ENCODE results near the gene MAFG. TPM values are rescaled to one million over a fixed set of nuclear protein-coding genes. Genes with fewer than 3 reads are reported as not detected.
"Not testable (repeated sequence)": the region's sequence is repeated elsewhere in the genome, so short reads cannot be mapped to it uniquely, and the experiment has no call there.

Gene MAFG
- total RNA-seq, 1 experiment from 2014 or later, result 10.1 TPM

DNA sequence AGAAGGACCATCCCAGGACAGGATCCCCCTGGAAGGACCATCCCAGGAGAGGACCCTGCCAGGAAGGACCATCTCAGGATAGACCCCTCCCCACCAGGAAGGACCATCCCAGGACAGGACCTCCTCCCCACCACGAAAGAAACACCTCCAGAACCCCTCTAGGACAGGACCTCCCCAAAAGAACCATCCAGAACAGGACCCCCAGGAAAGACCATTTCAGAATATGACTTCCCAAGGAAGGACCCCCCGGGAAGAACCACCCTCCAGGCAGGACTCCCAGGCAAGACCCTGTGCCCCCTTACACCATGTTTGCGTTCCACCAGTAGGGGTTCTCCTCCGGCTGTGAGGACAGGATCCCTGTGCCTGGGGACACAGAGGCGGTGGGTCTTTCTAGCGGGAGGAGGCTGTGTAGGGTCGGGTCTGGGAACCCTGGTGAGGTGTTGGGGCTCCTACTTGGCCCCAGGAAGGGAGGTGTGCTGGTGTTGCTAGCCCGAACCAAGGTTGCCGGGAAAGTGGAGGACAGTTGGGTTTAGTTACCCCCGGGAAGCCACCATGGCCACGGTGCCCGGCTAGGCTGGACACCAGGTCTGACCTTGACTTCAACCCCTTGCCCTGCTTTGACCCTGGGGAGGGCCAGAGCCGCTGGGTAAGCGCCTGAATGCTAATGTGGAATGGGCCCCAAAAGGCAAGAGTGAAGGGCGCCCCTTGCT, 31.3 kb upstream of the MAFG start:
- no peak for DNase-seq (ENCODE audit: low read depth)

DNA sequence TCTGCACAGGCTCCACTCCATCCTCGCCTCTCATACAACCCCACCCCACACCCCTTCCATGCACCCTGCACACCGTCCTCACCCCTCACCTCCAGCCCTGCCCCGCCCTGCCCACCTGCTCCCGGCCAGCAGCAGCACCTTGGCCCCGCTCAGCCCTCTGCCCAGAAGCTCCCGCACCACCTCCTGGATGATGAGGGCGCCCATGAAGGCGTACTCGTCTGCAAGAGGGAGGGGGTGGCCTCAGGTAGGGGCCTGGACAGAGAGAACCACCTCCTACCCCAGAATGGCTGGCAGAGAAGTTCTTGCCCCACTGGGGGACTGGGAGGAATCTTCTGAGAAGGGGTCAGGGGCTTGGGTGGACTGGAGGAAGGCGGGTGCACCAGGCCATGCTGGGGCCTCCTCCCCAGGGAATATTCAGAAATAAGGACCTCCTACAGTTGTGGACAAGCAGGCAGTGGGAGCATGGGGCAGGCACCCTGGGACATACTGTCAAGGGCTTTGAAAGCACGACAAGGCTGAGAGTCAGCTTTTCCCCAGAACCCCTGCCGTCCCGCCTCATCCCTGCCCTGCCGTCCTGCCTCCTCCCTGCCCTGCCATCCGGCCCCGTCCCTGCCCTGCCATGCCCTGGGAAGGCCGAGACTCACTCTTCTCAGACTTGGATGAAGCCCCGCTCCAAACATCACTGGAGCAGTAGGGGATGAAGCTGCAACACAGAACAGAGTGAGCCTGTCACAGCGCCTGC, 30.3 kb upstream of the MAFG start:
- DNase-seq (ENCODE audit: low read depth), result no peak

DNA sequence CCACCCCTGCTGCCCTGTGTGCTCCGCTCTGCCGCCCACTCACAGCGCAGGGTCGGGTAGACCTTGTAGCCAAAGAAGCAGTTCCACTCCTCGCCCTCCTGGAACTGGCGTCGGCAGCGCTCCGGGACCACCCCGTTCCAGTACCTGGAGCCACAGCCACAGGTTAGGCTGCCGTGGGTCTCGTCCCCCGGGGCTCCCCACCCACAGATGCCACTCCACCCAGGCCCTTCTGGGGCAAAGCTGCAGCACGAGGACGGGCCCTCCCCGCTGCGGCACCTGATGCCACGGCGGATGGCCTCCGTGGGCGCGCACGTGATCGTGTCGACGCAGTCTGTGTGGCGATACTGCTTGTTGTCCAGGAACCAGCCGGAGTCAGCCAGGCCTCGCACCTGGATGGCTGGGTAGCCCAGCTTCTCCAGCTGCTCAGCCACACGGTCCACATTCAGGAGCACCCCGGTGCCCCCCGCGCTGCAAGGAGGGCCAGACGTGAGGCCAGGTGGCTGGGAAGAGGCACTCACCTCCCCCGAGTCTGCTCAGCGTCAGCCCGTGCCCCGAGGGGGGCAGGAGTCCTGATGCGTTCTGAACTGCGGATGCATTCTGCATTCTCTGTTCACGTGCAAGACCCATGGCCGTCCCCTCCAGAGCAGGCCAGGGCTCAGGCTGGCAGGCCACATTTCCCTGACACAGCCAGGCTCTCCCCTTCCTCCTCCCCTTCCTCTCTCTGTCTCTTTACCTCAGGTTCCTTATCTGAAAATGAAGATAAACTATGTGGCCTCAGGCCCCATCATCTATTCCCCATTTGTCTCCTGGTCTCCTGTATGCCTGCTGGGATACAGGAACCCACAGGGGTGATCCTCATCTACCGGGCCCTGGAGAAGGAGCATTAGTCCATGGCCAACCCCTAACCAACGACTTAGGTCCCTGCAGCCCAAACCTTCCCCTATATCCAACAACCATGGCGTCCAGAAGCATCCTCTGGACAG, 29.4 kb upstream of the MAFG start:
- DNase-seq (ENCODE audit: low read depth), result no peak

DNA sequence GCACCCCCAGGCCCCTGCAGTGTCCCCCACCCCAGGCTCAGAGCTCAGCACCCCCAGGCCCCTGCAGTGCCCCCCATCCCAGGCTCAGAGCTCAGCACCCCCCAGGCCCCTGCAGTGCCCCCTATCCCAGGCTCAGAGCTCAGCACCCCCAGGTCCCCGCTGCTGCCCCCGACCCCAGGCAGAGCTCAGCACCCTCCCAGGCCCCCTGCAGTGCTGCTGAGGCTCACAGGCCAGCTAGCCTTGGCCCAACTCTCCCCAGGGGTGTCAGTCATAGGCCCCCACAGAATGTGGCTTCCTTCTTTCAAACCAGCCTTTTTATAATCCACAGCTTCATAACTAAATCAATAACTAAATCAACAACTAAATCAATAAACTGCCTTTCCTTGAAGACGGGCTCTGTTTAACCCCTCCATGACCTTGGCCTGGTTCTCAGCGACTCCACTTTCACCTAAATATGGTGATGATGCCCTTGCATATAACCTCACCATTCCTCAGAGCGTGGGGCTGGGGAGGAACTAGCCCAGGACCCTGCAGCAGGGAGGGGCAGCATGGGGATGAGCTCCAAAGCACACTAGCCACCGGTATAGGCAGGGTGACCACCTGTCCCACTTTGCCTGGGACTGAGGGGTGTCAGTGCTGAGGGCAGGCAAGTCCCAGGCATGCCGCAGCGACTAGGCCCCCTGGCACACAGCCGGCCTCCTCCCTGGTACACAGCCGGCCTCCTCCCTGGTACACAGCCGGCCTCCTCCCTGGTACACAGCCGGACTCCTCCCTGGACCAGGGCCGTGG, 28.4 kb upstream of the MAFG start:
- no peak for DNase-seq (ENCODE audit: low read depth)

GRCh38 chr17:81955058-81955681, 27.6 kb upstream of the MAFG start:
- no peak for DNase-seq (ENCODE audit: low read depth)

GRCh38 chr17:81954131-81955057, 26.9 kb upstream of the MAFG start:
- no peak for DNase-seq (ENCODE audit: low read depth)

GRCh38 chr17:81953443-81953842, 25.9 kb upstream of the MAFG start:
- not testable (repeated sequence) for DNase-seq (ENCODE audit: low read depth)

GRCh38 chr17:81952792-81953228, 25.3 kb upstream of the MAFG start:
- DNase-seq (ENCODE audit: low read depth), result no peak

DNA sequence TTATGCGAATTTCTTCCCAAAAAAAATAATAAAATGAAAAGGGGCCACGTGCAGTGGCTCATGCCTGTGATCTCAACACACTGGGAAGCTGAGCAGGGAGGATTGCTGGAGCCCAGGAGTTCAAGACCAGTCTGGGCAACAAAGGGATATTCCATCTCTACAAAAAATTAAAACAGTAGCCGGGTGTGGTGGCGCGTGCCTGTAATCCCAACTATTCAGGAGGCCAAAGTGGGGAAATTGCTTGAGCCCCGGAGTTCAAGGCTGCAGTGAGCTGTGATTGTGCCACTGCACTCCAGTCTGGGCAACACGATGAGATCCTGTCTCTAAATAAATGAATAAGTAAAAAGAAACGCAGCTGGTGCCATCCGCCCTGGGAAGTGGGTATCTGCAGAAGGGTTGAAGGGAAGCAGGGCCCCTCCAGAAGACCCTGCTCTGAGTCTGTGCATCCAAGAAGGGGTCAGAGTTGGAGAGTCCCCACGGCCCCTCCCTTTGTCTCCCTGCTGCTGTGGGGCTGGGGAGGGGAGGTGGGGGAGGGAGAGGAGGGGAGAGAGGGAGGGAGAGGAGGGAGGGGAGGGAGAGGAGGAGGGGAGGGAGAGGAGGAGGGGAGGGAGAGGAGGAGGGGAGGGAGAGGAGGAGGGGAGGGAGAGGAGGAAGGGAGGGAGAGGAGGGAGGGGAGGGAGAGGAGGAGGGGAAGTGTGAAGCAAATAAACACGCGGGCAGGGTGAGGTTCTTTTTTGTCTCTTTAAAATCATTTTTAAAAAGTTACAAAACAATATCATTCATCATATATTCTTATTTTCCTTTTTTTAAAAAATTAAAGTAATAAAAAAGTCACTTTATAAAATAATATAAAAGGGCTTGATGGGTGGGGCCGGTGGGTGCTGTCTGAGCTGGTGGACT, 24.5 kb upstream of the MAFG start:
- no peak for DNase-seq (ENCODE audit: low read depth)

GRCh38 chr17:81950501-81950900, 23.0 kb upstream of the MAFG start:
- DNase-seq (ENCODE audit: low read depth), result no peak

DNA sequence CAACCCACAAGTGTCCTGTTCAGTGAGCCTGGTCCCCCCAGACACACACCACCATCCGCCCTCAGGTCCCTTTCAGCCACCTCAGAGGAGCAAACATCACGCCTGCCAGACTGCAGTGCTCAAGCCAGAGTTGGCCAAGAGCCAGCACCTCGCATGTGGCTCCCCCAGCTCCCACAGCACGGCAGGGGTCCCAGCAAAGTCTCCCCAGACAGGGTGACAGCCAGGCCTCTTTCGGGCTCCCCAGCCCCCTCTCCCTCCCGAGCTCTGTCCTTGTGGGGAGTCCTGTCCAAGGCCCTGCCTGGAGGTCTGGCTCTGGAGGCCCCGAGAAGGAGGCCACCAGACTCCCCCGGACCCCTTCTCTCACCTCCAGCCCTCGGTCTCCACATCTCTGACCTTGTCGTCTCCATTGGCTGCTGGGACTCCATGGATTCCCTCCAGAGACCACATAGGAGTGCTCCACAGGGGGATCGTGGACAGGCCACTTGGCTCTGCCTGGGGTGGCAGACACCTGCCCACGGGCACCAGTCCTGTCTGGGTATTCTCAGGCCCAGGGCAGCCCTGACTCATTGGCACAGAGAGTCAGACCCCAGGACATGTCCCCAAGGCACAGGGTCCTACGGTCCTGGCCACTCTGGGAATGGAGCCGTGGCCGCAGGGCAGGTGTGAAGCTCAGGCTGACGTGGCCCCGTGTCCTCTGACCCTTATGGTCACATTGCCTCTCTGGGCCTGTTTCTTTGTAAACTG, 21.3 kb upstream of the MAFG start:
- DNase-seq (ENCODE audit: low read depth), result no peak

DNA sequence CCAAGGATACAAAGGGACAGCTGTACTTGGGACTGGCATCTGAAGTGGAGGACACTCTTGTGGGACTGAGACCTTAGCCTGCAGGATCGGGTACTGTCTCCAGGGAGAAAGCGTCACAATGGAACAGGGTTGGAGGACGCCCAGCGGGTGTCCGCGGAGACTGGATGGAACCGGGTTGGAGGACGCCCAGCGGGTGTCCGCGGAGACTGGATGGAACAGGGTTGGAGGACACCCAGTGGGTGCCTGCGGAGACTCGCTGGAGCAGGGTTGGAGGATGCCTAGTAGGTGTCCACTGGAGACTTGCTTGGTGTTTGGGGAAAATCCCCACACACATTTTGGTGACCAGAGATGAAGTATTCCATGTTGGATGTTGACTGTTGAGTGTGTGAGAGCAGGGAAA, 19.7 kb upstream of the MAFG start, which contains the start of gene MYADML2:
MYADML2 (minus strand) TSS at position 45 of the 400 bp plus-strand sequence. CDS start 5,492 bp downstream, outside the sequence.
- DNase-seq (ENCODE audit: low read depth), result no peak

DNA sequence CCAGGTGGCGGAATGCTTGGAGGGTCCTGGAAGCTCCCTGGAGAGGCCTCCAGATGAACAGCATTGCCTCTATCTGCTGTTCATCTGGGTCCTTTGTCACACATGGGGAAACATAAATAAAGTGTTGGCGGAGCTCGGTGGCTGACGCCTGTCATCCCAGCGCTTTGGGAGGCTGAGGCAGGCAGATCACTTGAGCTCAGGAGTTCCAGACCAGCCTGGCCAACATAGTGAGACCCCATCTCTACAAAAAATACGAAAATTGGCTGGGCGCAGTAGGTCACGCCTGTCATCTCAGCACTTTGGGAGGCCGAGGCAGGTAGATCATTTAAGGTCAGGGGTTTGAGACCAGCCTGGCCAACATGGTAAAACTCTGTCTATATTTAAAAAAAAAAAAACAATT, 17.3 kb upstream of the MAFG start:
- no peak for DNase-seq (ENCODE audit: low read depth)

DNA sequence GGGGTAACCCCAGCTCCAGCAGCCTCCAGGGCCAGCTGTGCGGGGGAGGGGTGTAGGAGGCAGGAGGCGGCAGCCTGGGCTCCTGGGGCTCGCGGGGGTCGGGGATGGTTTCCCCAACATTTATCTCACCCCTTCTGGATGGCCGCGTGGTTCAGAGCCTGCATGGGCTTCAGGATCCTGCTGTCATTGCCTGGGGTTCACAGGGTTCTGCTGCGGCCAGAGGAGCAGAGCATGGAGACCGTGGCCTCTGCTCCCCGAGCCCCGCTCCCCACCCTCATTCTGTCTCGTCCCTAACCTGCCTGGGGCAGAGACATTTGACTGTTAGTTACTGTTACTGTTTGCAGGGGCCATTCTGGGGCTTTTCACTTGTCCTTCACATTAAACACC, 14.6 kb upstream of the MAFG start:
- no peak for DNase-seq (ENCODE audit: low read depth)

- DNase-seq (ENCODE audit: low read depth), result no peak
These were observed 14.1 kb upstream of the MAFG start for GRCh38 chr17:81941484-81942166.

- no peak for DNase-seq (ENCODE audit: low read depth)
These were observed 13.3 kb upstream of the MAFG start for GRCh38 chr17:81940538-81941483.
